ENCODE data around the gene PLCD4.

Gene PLCD4

GRCh38 chr2:218671654-218672566 is 64.2 kb downstream of the PLCD4 start, which contains the start of the genes RNF25 and STK36:
RNF25 (minus strand) TSS chr2:218672002; CDS start chr2:218671970, 32 bp downstream.
STK36 (plus strand) TSS chr2:218672086; CDS start chr2:218672830, 744 bp downstream.
- H3K27me3 ChIP-seq (ENCODE audit: low read depth, low read length) = no peaks in the 10 kb centered on the region
- H3K9me3 ChIP-seq (ENCODE audit: insufficient read depth, low read length) = no peaks in the 10 kb centered on the region
- no peaks in the 10 kb centered on the region for H4K20me1 ChIP-seq (ENCODE audit: insufficient read depth, low read length)
- no peaks in the 10 kb centered on the region for H3K36me3 ChIP-seq (replicated peaks; ENCODE audit: low read depth, low read length)
- H3K4me1 ChIP-seq (ENCODE audit: low read length) = peaks cover 11% of the 10 kb centered on the region; the same call in 1 of the 2 replicates
- H3K9ac ChIP-seq (ENCODE audit: low read length) = peak within 1 kb of the TSS; percentile 72
- H3K4me3 ChIP-seq (ENCODE audit: low read length) = peak within 1 kb of the TSS; percentile 92
- H3K27ac ChIP-seq (ENCODE audit: low read length) = no peak within 1 kb of the TSS; the same call in 1 of the 2 replicates
- TF ChIP-seq EZH2phosphoT487 (IDR thresholded peaks at IDR 0.05; ENCODE audit: low read depth) = no peak
- TF ChIP-seq, protein P1, sequence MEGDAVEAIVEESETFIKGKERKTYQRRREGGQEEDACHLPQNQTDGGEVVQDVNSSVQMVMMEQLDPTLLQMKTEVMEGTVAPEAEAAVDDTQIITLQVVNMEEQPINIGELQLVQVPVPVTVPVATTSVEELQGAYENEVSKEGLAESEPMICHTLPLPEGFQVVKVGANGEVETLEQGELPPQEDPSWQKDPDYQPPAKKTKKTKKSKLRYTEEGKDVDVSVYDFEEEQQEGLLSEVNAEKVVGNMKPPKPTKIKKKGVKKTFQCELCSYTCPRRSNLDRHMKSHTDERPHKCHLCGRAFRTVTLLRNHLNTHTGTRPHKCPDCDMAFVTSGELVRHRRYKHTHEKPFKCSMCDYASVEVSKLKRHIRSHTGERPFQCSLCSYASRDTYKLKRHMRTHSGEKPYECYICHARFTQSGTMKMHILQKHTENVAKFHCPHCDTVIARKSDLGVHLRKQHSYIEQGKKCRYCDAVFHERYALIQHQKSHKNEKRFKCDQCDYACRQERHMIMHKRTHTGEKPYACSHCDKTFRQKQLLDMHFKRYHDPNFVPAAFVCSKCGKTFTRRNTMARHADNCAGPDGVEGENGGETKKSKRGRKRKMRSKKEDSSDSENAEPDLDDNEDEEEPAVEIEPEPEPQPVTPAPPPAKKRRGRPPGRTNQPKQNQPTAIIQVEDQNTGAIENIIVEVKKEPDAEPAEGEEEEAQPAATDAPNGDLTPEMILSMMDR (IDR thresholded peaks at IDR 0.05; ENCODE audit: low read depth, low read length) = no peak
- H3K79me2 ChIP-seq (ENCODE audit: low read length) = peaks cover 12% of the 10 kb centered on the region
- H2AFZ ChIP-seq (ENCODE audit: low read depth, low read length) = peak within 1 kb of the TSS; percentile 95
- H3K4me2 ChIP-seq (ENCODE audit: low read length) = peak within 1 kb of the TSS; percentile 90

GRCh38 chr2:218679119-218679518 is 71.4 kb downstream of the PLCD4 start:
- H3K36me3 ChIP-seq (replicated peaks; ENCODE audit: low read depth, low read length) = no peaks in the 10 kb centered on the region
- TF ChIP-seq, protein P1 (IDR thresholded peaks at IDR 0.05; ENCODE audit: low read depth, low read length) = no peak
- TF ChIP-seq EZH2phosphoT487 (IDR thresholded peaks at IDR 0.05; ENCODE audit: low read depth) = no peak
- H3K79me2 ChIP-seq (ENCODE audit: low read length) = no peaks in the 10 kb centered on the region
- no peaks in the 10 kb centered on the region for H3K27me3 ChIP-seq (ENCODE audit: low read depth, low read length)
- no peaks in the 10 kb centered on the region for H3K4me1 ChIP-seq (ENCODE audit: low read length)
- no peaks in the 10 kb centered on the region for H4K20me1 ChIP-seq (ENCODE audit: insufficient read depth, low read length)
- H2AFZ ChIP-seq (ENCODE audit: low read depth, low read length) = no peak overlapping the region
- no peak overlapping the region for H3K27ac ChIP-seq (ENCODE audit: low read length)
- H3K9me3 ChIP-seq (ENCODE audit: insufficient read depth, low read length) = no peaks in the 10 kb centered on the region
- no peak overlapping the region for H3K4me2 ChIP-seq (ENCODE audit: low read length)
- H3K9ac ChIP-seq (ENCODE audit: low read length) = no peak overlapping the region
- no peak overlapping the region for H3K4me3 ChIP-seq (ENCODE audit: low read length)

GRCh38 chr2:218680061-218680460 is 72.4 kb downstream of the PLCD4 start:
- no peaks in the 10 kb centered on the region for H3K79me2 ChIP-seq (ENCODE audit: low read length)
- no peak overlapping the region for H3K9ac ChIP-seq (ENCODE audit: low read length)
- no peaks in the 10 kb centered on the region for H3K9me3 ChIP-seq (ENCODE audit: insufficient read depth, low read length)
- no peaks in the 10 kb centered on the region for H4K20me1 ChIP-seq (ENCODE audit: insufficient read depth, low read length)
- no peaks in the 10 kb centered on the region for H3K4me1 ChIP-seq (ENCODE audit: low read length)
- TF ChIP-seq, protein P1 (IDR thresholded peaks at IDR 0.05; ENCODE audit: low read depth, low read length) = no peak
- TF ChIP-seq EZH2phosphoT487 (IDR thresholded peaks at IDR 0.05; ENCODE audit: low read depth) = no peak
- H3K27me3 ChIP-seq (ENCODE audit: low read depth, low read length) = no peaks in the 10 kb centered on the region
- H3K27ac ChIP-seq (ENCODE audit: low read length) = no peak overlapping the region
- no peak overlapping the region for H2AFZ ChIP-seq (ENCODE audit: low read depth, low read length)
- H3K4me3 ChIP-seq (ENCODE audit: low read length) = no peak overlapping the region
- H3K4me2 ChIP-seq (ENCODE audit: low read length) = no peak overlapping the region
- H3K36me3 ChIP-seq (replicated peaks; ENCODE audit: low read depth, low read length) = no peaks in the 10 kb centered on the region

Measured in OCI-LY3 (cell line).